IgD-negative memory B cell (primary cell): Measurements from ENCODE around the gene CNOT6L. TPM values are rescaled to one million over a fixed set of nuclear protein-coding genes. Genes with fewer than 3 reads are reported as not detected.

Source experiments
- H3K27ac Mint-ChIP-seq, 3 donors: one replicate each; pipeline ENCODE4 v1.8.0; 2020 to 2022; ENCODE audit warnings: mild to moderate bottlenecking in 3 of 3, mixed read lengths in 3 of 3, moderate library complexity in 1 of 3
- H3K27me3 Mint-ChIP-seq: one replicate; pipeline ENCODE4 v1.8.0; 2021; ENCODE audit warnings: mixed read lengths
- H3K36me3 Mint-ChIP-seq: one replicate; pipeline ENCODE4 v1.8.0; 2020; ENCODE audit warnings: mild to moderate bottlenecking, mixed read lengths
- H3K4me1 Mint-ChIP-seq, 3 donors: one replicate each; pipeline ENCODE4 v1.8.0; 2020 to 2022; ENCODE audit warnings: mixed read lengths in 3 of 3, mild to moderate bottlenecking in 1 of 3
- H3K4me3 Mint-ChIP-seq, 4 donors: one replicate each; pipeline ENCODE4 v1.8.0; 2020 to 2022; ENCODE audit warnings: mild to moderate bottlenecking in 4 of 4, mixed read lengths in 4 of 4, moderate library complexity in 3 of 4
- H3K9me3 Mint-ChIP-seq, 3 donors: one replicate each; pipeline ENCODE4 v1.8.0; 2020 to 2021; ENCODE audit warnings: mixed read lengths in 3 of 3, mild to moderate bottlenecking in 1 of 3
- polyA plus RNA-seq: library from polyadenylated mRNA; unstranded; fragments of 300-500 nt; fragmentation: Illumina TruSeq; gene quantifications from one replicate; pipeline ENCODE4 v1.2.3, GENCODE V29; 2021

CNOT6L gene
- polyA plus RNA-seq, 1 donor from 2014 or later: 40.1 TPM

- Mint-ChIP-seq H3K27me3 (no peaks in the 10 kb centered on the region), H3K27ac (peak overlapping the region in 2 of 3 donors; percentile 59 to 67), H3K36me3 (peaks cover 3% of the 10 kb centered on the region), H3K4me1 (peaks cover 38 to 52% (median 42%) of the 10 kb centered on the region in 3 donors), H3K9me3 (no peaks in the 10 kb centered on the region), H3K4me3 (peak overlapping the region in 1 of 4 donors; percentile 74)
Measured at GRCh38 chr4:77805840-77806239, 13.3 kb downstream of the CNOT6L start.

- H3K36me3 Mint-ChIP-seq: peaks cover 3% of the 10 kb centered on the region
- H3K4me1 Mint-ChIP-seq: peaks cover 38 to 54% (median 40%) of the 10 kb centered on the region in 3 donors
- H3K27me3 Mint-ChIP-seq: no peaks in the 10 kb centered on the region
- H3K4me3 Mint-ChIP-seq: peak overlapping the region in 2 of 4 donors; percentile 5 to 17
- no peaks in the 10 kb centered on the region for H3K9me3 Mint-ChIP-seq
- peak overlapping the region in 1 of 3 donors; percentile 68 for H3K27ac Mint-ChIP-seq
Measured at GRCh38 chr4:77804471-77804870, 14.7 kb downstream of the CNOT6L start.

GRCh38 chr4:77802402-77802801 lies 16.8 kb downstream of the CNOT6L start:
- H3K4me3 Mint-ChIP-seq: peak overlapping the region in 2 of 4 donors; percentile 0 to 13
- H3K27ac Mint-ChIP-seq: peak overlapping the region in 1 of 3 donors; percentile 46
- peaks cover 3% of the 10 kb centered on the region for H3K36me3 Mint-ChIP-seq
- H3K9me3 Mint-ChIP-seq: no peaks in the 10 kb centered on the region
- peaks cover 43 to 57% (median 48%) of the 10 kb centered on the region in 3 donors for H3K4me1 Mint-ChIP-seq
- no peaks in the 10 kb centered on the region for H3K27me3 Mint-ChIP-seq

GRCh38 chr4:77801260-77801608 lies 17.9 kb downstream of the CNOT6L start:
- Mint-ChIP-seq H3K27me3 (no peaks in the 10 kb centered on the region), H3K27ac (peak overlapping the region in 2 of 3 donors; percentile 18 to 27)

GRCh38 chr4:77800483-77801259 lies 18.5 kb downstream of the CNOT6L start:
- Mint-ChIP-seq H3K9me3 (peaks cover 0 to 6% (median 4%) of the 10 kb centered on the region in 3 donors), H3K27me3 (no peaks in the 10 kb centered on the region), H3K27ac (peak overlapping the region in 2 of 3 donors; percentile 18 to 27), H3K36me3 (peaks cover 4% of the 10 kb centered on the region), H3K4me3 (peak overlapping the region; percentile 27 to 55 (median 42)), H3K4me1 (peaks cover 38 to 54% (median 47%) of the 10 kb centered on the region in 3 donors)

More at GRCh38 chr4:77801260-77801608, 17.9 kb downstream of the CNOT6L start:
- Mint-ChIP-seq H3K4me3 (peak overlapping the region; percentile 27 to 55 (median 42)), H3K36me3 (peaks cover 2% of the 10 kb centered on the region), H3K4me1 (peaks cover 40 to 55% (median 50%) of the 10 kb centered on the region in 3 donors), H3K9me3 (peaks cover 0 to 3% (median 2%) of the 10 kb centered on the region in 3 donors)

- peaks cover 39 to 53% (median 50%) of the 10 kb centered on the region in 3 donors for H3K4me1 Mint-ChIP-seq
- H3K9me3 Mint-ChIP-seq: peaks cover 2 to 9% (median 4%) of the 10 kb centered on the region in 3 donors
- H3K36me3 Mint-ChIP-seq: peaks cover 8% of the 10 kb centered on the region
- peak overlapping the region in 1 of 4 donors; percentile 37 for H3K4me3 Mint-ChIP-seq
- no peaks in the 10 kb centered on the region for H3K27me3 Mint-ChIP-seq
- no peak overlapping the region for H3K27ac Mint-ChIP-seq
Measured at GRCh38 chr4:77800077-77800476, 19.1 kb downstream of the CNOT6L start.

GRCh38 chr4:77798385-77798784 lies 20.8 kb downstream of the CNOT6L start:
- peaks cover 2 to 9% (median 4%) of the 10 kb centered on the region in 3 donors for H3K9me3 Mint-ChIP-seq
- H3K36me3 Mint-ChIP-seq: peaks cover 11% of the 10 kb centered on the region
- H3K4me3 Mint-ChIP-seq: peak overlapping the region in 2 of 4 donors; percentile 23 to 66
- peak overlapping the region in 2 of 3 donors; percentile 76 to 85 for H3K27ac Mint-ChIP-seq
- H3K27me3 Mint-ChIP-seq: no peaks in the 10 kb centered on the region
- peaks cover 46 to 57% (median 56%) of the 10 kb centered on the region in 3 donors for H3K4me1 Mint-ChIP-seq

DNA sequence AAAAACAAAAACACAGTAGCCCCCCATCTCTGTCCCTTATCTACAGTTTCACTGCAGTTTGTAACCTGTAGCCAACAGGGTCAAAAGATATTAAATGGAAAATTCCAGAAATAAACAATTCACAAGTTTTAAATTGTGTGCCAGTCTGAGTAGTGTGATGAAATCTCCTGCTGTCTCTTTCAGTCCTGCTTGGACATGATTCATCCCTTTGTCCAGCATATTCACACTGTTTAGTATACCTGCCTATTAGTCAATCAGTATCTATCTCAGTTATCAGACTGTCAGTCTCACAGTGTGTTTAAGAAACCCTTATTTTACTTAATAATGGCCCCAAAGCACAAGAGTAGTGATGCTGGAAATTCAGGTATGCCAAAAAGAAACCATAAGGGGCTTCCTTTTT lies 21.9 kb downstream of the CNOT6L start:
- Mint-ChIP-seq H3K4me1 (peaks cover 45 to 54% (median 51%) of the 10 kb centered on the region in 3 donors), H3K27ac (peak overlapping the region in 1 of 3 donors; percentile 20), H3K27me3 (no peaks in the 10 kb centered on the region), H3K9me3 (peaks cover 2 to 9% (median 4%) of the 10 kb centered on the region in 3 donors), H3K36me3 (peaks cover 11% of the 10 kb centered on the region), H3K4me3 (peak overlapping the region in 1 of 4 donors; percentile 58)

DNA sequence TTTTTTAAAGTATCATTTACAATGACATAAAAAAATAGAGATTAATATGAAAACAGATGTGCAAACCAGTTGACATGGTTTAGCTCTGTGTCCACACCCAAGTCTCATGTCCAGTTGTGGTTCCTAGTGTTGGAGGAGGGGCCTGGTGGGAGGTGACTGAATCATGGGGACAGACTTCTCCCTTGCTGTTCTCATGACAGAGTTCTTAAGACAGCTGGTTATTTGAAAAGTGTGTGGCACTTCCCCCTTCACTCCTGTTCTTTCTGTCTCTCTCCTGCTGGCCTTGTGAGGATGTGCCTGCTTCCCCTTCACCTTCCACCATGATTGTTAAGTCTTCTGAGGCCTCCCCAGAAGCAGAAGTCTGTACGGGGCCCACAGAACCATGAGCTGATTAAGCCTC lies 23.8 kb downstream of the CNOT6L start:
- Mint-ChIP-seq H3K4me1 (peaks cover 39 to 50% (median 42%) of the 10 kb centered on the region in 3 donors), H3K36me3 (peaks cover 11% of the 10 kb centered on the region), H3K9me3 (peaks cover 2 to 9% (median 4%) of the 10 kb centered on the region in 3 donors), H3K27ac (peak overlapping the region in 2 of 3 donors; percentile 62 to 73), H3K4me3 (peak overlapping the region in 2 of 4 donors; percentile 12 to 53), H3K27me3 (no peaks in the 10 kb centered on the region)

- no peaks in the 10 kb centered on the region for H3K27me3 Mint-ChIP-seq
- H3K27ac Mint-ChIP-seq: no peak overlapping the region
- H3K36me3 Mint-ChIP-seq: peaks cover 3% of the 10 kb centered on the region
- no peak overlapping the region for H3K4me3 Mint-ChIP-seq
- H3K4me1 Mint-ChIP-seq: peaks cover 31 to 38% (median 37%) of the 10 kb centered on the region in 3 donors
- H3K9me3 Mint-ChIP-seq: no peaks in the 10 kb centered on the region
Measured at GRCh38 chr4:77790146-77790545, 29.0 kb downstream of the CNOT6L start.

DNA sequence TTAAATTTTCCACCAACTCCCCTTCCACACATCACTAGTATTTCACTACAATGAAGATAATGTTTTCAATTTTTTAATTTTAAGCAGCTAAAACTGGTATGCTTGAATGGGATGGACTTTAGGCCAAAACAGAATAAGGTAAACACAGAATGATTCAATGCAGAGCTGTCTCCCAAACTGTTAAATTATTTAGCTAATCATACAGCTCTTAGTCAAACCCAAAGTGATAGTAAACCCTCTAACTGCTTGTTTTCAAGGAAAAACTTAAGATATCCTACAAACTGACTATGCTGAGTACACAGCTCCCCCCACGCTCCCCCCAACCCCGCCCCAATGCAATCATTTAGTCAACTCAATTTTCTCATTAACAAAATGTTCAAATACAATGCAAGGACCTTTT lies 30.2 kb downstream of the CNOT6L start:
- Mint-ChIP-seq H3K27me3 (no peaks in the 10 kb centered on the region), H3K36me3 (no peaks in the 10 kb centered on the region), H3K9me3 (no peaks in the 10 kb centered on the region), H3K4me3 (peak overlapping the region in 2 of 4 donors; percentile 23 to 81), H3K4me1 (peaks cover 32 to 40% (median 37%) of the 10 kb centered on the region in 3 donors), H3K27ac (no peak overlapping the region)

- Mint-ChIP-seq H3K27ac (peak overlapping the region in 1 of 3 donors; percentile 43), H3K4me1 (peaks cover 33 to 41% (median 38%) of the 10 kb centered on the region in 3 donors), H3K9me3 (no peaks in the 10 kb centered on the region), H3K36me3 (no peaks in the 10 kb centered on the region), H3K27me3 (no peaks in the 10 kb centered on the region), H3K4me3 (no peak overlapping the region)
Measured at GRCh38 chr4:77787969-77788368, 31.2 kb downstream of the CNOT6L start.

DNA sequence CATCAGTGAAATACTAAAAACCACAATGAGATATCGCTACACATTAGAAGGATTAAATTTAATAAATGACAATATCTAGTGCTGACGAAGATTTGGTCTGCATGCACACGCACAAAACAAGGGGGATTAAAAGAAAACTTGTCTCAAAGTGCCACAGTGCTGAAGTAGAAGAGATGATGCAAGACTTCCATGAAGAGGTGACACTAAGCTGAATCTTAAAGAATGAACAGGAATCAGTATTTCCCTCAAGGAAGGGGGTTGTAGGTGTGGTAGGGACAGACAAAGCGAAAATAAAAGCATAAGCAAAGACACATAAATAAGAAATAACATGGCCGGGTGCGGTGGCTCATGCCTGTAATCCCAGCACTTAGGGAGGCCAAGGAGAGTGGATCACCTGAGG lies 33.5 kb downstream of the CNOT6L start:
- Mint-ChIP-seq H3K27me3 (no peaks in the 10 kb centered on the region), H3K4me1 (peaks cover 33 to 48% (median 41%) of the 10 kb centered on the region in 3 donors), H3K9me3 (no peaks in the 10 kb centered on the region), H3K4me3 (no peak overlapping the region), H3K36me3 (no peaks in the 10 kb centered on the region), H3K27ac (peak overlapping the region in 2 of 3 donors; percentile 24 to 31)

GRCh38 chr4:77783895-77784294 lies 35.3 kb downstream of the CNOT6L start:
- H3K27me3 Mint-ChIP-seq: no peaks in the 10 kb centered on the region
- no peak overlapping the region for H3K4me3 Mint-ChIP-seq
- H3K4me1 Mint-ChIP-seq: peaks cover 33 to 48% (median 39%) of the 10 kb centered on the region in 3 donors
- H3K36me3 Mint-ChIP-seq: no peaks in the 10 kb centered on the region
- H3K27ac Mint-ChIP-seq: no peak overlapping the region
- H3K9me3 Mint-ChIP-seq: no peaks in the 10 kb centered on the region

DNA sequence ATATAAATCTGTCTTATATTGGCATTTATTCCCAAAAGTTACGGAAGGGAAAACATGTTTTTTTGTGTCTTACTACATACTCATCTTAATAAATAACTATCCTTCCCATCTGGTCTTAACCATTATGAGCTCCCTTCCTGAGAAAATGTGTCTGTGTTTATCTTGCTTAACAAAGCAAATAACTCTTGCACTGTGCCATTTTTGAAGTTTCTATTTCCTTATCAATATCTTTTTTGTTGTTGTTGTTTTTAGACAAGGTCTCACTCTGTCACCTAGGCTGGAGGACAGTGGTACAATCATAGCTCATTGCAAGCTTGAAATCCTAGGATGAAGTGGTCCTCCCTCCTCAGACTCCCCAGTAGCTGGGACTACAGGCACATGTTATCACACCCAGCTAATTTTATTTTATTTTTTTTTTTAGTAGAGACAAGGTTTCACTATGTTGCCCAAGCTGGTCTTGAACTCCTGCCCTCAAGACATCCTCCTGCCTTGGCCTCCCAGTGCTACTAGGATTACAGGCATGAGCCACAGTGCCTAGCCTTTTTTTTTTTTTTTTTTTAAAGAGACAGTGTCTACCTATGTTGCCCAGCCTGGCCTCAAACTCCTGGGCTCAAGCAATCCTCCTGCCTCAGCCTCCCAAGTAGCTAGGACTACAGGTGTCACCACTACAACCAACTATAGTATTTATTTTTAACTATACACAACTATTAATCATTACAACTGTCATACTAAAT lies 36.9 kb downstream of the CNOT6L start:
- peaks cover 24 to 48% (median 42%) of the 10 kb centered on the region in 3 donors for H3K4me1 Mint-ChIP-seq

More for the DNA sequence above, 36.9 kb downstream of the CNOT6L start:
- Mint-ChIP-seq H3K27ac (no peak overlapping the region), H3K27me3 (no peaks in the 10 kb centered on the region), H3K4me3 (peak overlapping the region in 2 of 4 donors; percentile 0 to 9), H3K9me3 (no peaks in the 10 kb centered on the region), H3K36me3 (no peaks in the 10 kb centered on the region)
